ENCODE measurements around the gene RUNX2.
"Not testable (repeated sequence)": the region's sequence is repeated elsewhere in the genome, so short reads cannot be mapped to it uniquely, and the experiment has no call there.

RUNX2 gene

DNA sequence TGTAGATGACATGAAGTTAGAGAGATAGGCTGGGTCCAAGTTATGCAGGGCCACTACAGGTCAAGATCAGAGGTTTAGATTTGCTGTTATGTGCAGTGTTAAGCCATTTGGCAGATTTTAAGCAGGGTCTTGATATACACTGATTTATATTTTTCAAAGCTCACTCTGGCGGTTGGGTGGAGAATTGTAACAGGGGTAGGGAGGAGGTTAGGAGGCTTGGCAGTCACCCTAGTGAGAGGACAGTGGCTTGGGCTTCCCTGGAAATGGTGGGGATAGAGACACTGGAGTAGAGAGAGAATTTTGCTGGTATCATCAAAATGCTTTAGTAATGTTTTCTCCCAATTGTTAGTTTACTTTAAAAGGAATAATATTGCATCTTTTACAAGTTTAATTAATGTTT is 199.1 kb downstream of the RUNX2 start:
- DNase-seq = no peak

DNA sequence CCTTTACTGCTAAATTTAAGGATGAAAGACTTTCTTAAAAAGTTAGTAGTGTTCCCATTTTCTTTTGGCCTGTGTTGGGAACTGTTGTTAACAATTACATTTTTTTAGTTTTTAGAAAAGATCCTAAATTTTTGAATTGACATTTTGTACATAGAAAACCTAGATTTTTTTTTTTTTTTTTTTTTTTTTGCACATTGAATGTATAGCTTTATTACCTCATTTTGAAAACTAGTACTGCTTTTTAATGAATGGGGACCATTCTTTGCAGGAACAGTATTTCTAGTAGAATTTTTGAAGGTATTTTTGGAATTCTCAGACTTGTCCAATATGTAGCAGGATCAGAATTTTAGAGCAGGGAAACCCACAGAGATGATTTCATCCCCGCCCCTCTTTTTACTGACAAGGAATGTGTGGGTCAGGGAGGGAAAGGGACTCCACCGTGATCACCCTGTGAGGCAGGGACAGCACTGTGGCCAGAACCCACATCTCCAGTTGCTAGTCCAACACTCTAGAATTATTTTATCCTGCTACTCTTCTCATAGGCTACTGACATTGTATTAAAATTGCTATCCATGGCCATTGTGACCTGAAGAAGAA is 204.0 kb downstream of the RUNX2 start:
- DNase-seq = peak; percentile 29

DNA sequence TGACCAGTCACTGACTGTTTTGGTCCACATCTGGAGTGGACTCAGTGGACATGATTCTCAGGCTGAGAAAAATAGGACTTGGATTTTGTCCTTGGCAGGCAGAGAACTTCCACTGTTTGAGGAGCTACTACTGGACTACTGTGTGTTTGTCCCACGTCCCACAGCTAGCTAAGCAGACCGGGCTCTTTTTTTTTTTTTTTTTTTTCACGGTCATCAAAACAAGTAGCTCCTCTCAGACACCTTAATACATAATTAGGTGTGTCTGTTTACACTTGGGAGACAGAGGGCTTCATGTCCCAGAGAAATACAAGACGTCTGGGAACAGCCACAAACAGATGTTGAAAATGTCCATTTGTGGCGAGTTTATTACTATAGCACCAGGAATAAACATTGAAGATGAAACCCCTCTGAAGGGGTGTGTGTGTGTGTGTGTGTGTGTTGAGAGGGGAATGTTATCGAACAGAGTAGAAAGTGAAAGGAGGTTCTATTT is 204.6 kb downstream of the RUNX2 start:
- DNase-seq = peak; percentile 44

DNA sequence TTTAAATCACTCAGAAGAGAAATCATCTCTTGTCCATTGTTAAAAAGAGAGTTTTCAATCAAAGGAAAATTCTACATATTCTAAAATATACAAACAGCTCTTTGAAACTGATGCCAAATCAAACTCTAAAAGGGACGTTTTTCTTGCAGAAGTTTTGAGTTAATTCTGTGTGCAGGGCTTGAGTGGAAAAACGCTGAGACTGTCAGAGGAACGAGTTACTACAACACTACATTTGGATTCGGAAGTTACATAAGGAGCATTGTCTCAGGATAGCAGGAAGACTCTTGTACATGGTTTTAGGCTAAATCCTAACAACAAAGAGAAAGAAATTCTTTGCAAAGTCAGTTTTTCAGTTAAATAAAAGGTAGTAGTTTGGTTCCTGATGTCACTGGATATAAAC is 205.3 kb downstream of the RUNX2 start:
- DNase-seq = no peak

DNA sequence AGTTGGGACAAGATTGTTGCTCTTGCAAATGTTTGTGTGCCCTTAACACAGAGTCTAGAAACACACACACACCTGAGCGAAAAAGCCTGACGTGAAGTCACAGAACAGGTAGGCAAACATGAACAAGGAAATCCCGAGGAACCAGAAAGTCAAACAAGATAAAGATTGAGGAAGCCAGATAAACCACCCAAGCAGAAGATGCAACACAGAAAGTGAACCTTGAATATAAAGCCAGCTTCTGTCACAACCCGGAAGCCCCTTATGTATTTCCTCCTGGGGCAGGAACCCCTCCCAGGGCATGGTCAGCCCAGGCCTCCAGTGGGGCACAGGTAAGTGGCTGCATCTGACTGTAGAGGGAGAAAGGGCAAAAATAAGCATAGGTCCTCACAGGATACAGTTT is 207.8 kb downstream of the RUNX2 start:
- DNase-seq = no peak

DNA sequence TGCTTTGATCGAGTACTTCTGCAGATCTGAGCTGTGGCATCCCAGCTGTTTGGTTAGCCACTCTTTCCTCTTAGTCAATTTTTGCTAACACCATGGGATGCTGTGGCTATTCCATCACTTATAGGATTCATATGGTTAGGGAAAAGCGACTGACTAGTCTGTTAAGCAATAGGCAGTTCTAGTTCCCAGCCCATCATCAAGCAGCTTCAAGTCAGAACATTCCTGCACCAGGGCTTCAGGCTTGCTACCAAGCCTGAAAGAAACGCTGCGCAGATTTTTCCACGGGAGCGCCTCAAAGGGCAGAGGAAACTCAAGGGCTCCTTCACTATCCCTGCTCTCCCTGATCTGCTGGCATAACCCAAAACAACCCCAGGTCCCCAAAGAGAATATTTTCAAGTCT is 209.4 kb downstream of the RUNX2 start:
- peak; percentile 70 for DNase-seq

DNA sequence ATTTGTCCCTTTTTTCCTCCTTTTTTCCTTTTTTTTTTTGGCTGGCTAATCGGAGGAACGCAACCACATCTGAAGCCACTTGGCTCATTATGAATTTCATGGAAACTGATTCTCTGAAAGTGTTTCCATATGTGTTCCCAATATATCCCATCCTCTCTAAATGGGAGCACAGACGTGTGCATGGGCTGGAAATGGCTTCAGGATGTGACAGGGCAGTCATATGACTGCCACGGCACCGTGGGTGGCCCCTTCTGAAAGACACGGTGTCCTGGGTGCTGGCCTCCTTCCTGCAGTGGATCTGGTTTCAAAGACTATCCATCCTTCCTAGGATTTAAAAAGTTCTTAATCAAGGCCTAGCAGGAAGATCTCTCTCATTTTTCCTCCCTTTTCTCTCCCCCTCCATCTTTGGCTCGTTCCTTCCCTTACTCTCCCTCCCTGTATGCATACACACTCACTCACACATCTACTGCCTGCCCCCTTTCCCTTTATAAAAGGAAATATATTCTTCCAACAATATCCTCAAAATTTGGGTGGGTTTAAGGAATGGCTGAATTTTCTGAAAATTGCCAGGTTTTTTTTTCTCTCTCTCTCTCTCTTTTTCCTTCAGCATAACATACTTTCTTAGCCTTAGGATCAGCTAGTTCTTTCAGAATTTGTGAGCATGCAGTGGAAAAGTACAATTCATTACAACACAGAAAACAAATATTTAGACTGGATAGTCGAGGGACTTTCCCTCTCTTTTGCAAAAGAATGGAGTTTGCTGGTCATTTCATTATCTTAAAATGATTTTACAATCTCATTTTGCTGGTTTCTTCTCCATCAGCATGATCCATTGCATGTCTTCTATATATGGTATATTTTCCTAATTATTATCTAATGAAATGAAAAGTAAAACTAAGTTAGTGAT is 210.8 kb downstream of the RUNX2 start:
- peak; percentile 74 for DNase-seq

DNA sequence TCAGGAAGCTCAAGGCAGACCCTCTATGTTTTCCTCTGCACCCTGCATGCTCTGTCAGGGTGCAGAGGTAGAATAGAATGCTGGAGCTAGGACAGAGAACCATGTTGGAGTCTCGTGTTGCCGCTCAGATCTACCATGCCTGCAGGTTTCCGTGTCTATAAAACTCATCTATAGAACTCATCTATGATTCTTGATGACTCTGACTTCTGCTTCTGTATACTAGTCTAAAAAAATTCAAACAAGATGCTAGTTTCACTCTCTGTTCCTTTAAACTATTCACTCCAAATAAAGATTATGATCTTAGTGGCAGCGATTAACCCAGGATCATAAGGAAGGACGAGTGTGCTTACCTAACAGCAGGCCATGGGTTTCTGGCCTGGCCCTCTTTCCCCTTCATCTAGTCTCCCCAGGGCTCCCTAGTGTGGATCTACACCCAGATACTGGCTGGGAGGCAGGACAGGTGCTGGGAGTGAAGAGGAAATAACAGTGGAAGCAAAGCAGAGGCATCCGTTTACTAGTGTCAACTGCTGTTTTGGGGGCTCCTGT is 212.3 kb downstream of the RUNX2 start:
- DNase-seq = no peak

DNA sequence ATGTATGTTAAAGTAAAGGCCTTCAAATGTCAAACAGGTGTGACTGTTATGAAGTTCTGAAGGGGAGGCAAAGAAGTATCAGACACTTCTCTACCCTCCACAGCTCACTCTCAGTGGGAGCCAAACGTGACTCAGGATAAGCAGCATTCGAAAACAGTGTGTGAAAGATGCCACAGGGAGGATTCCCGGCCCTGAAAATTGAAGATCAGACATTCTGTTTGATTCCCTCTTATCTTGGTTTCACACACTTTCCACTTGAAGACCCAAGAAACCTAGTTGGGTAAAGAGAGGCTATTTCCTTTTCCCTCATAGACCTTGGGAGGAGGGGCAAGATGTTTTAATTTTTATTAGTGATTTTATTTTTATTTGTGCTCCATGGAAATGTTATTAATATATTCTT is 213.8 kb downstream of the RUNX2 start:
- no peak for DNase-seq

DNA sequence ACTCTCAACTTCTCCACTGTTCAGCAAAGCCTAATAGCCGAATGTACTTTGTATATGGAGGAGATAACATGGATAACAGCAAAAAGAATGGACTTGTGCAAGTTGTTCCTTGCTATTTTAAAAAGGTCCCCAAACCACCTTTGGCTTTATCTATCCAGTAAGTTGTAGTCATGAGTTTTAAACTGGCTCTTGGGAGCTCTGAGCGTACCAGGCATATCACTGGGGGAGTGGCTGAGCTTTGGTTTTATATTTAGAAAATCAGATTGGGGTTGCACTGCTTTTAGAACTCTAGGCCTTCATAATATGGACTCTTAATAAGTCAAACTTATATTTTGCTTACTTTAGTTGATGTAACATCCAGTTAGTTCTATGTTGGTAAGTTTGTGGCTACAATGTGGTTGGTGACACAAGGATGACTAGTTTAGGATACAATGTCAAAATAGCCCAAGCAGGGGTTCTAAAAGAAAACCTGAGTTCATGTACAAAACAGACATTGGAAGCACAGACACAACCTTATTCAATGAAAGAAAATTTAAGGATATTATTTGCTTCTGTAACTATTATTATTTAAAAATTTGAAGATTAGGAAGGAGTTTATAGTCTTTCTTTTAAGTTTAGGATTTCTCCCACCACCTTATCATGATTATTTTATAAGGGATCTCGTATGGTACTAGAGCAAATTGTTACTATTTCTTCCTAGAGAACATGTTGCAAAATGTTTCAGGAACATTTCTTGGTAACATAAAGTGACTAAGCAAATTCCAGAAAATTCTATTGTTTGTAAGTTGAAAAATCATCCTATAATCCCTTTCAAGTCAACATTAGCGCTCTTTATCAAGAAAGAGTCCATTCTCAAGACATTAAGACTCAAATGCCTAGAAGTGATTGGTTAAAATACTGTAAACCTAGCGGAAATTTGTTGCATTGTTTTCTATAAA is 215.4 kb downstream of the RUNX2 start:
- peak; percentile 65 for DNase-seq

DNA sequence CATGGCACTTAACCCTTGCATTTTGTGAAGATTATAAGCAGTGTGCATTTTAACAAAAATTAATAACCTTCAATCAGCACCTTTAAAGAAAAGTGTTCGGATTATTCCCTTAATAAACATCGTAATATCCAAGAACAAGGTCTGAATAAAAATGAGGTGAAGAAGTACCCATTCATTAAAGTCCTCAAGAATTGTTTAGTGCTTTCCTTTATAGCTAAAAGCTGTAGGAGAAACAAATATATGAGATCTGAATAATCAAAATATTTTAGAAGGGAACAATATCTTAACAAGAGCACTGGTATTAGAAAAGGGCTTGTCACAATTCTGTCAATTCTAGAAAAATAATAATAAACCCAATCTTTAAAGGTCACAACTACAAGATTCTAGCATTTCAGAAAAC is 217.3 kb downstream of the RUNX2 start:
- no peak for DNase-seq

DNA sequence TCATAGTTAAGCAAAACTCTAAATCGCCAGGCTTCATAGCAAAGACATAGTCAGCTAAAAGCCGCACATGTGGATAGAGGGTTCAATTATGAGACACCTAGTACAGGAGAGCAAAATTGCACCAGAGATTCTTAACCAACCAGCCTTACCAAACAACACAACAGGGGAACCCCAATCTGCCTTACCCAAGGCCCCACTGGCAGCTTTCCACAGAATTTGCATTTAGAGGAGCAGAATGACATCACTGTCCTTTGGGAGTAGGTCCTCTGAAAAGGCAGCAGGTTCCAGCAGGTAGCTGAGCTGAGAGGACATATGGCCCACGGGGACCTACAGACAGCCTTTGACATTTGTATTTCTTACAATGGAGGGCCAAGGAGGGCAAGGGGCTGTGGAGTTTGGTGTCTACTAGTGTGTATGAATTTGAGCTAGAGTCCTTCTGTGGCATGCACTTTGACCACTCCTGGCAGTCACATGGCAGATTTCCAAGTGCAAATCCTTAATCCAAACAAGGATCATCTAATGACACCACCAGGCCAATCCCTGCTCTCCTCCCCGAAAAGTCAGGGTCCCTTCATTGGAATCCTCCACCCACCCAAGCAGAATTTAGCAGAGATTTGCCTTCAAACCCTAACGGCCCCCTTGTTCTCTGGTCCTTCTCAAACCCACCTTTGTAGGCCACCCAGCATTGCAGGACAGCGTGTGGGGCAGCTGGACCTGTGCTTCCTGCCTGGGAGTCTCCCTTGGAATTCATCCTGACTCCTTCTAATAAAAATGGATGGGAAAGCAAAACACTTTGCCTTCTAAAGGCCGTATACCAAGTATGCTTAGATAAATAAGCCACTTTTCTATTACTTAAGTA is 220.8 kb downstream of the RUNX2 start:
- DNase-seq = no peak

DNA sequence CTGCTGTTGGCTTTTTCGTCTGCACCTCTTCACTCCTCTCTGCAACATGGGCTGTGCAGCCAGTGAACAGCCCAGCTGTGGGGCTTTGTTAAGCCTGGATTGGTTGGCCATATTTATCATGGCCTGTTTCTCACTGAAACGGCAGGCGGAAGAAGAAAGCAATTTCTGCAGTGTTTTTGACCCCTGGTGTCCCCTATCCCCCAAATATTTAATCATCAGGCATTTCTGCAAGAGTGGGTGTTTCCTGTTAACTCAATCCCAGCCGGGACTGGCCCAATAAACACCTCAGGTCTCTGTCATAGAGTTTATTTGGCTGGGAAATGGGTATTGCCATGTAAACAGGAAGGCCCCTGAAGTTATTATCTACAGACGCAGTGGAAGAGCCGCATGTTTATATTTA is 224.4 kb downstream of the RUNX2 start:
- DNase-seq = no peak

DNA sequence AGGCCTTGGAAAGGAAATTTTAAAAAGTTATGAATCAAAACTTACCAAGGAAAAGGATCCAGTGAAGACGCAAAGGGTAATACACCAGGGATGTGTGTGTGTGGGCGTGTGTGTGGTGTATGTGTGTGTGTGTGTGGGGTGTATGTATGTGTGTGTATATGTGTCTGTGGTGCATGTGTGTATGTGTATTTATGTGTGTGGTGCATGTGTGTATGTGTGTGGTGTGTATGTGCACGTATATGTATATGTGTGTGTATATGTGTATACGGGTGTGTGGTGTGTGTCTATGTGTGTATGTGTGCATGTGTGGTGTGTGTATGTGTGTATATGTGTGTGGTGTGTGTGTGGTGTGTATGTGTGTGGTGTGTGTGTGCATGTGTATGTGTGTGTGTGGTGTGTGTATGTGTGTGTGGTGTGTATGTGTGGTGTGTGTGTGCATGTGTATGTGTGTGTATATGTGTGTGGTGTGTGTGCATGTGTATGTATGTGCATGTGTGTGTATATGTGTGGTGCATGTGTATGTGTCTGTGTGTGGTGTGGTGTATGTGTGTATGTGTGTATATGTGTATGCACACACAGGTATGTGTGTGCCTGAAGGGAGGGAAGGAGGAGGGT is 225.7 kb downstream of the RUNX2 start:
- DNase-seq = no peak

DNA sequence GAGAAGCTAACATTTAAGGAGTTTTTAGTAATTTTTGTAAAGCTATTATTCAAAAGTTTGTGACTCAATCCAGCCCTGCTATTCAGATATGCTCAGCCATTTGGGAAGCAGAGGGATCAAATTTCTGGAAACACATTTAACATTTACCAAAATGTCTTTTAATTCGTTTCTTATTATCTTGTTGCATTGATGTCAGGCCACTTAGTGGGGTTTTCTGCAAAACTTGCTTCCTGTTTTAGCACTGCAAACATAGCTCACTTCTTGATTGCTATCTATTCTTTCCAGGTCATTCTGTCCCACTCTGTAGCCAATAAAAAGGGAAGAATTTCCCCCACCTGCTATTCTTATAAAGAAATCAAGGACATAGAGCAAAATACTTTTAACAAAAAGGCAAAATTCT is 226.5 kb downstream of the RUNX2 start:
- DNase-seq = no peak

DNA sequence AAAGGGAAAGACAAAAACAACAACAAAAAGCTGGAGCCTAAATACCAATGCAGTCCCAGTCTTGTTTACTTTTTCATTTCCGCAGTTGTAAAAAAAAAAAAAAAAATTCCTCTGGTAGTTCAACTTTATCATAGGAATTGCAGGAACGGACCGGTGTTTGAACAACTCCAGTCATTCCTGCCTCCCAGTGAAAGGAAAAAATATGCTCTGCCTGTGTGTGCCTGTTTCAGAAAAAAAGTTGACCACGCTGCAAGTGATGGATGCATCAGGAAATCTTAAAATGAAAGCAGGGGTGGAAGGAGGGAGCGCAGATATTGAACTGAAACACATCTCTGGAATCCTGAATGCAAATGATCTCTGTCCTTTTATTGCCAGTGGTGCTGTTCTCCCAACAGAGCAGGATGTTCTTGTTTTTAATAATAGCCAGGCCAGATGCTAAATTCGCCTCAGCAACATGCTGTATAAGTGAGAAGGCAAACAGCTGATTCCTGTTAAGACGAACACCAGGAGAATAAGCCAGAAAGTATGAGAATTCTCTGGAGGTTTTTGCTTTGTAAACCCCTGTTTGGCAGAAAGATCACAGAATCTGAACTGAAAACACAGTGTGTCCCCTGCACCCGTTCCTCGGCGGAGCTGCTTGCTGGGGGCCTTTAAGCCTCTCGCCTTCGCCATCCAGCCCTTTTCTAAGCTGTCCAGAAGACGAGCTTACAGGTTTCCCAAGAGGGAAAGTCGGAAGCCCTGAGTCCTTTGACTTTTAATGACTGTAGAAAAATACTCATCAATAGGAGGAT is 228.0 kb downstream of the RUNX2 start:
- DNase-seq = peak; percentile 82

DNA sequence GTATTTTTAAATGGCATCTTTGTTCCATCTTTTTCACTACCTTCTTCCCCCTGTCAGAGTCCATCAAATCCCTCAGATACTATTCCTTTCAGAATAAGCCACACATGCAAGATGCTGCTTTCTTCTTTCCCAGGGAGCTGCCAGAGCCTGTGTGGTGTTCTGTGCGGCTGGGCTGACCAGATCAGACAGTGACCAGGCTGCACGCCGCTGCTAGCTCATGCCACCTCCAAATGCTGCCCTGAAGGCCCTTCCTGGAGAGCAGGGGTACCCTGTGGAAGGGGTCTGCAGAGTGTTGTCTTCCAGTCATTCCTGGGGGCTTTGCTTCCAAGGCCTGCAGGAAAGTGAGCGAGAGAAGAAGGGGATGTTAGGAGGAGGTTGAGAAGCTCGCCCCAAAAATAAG is 228.7 kb downstream of the RUNX2 start:
- DNase-seq = no peak

DNA sequence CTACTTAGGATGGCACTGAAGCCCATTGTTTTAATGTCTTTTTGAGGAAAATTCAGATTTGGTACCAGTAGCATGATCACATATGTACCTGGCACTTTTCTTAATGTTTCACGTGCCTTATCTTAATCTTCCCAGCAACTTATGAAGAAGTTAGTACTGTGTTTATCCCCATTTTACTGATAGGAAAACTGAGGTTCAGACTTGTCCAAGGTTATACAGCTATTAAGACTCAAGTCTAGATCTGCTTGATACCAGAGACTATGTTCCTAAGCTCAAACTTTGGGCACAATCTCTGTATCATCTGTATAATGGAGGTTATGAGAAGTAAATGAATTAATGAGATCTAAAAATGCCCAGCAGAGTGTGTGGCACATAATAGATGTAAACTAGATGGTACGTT is 229.3 kb downstream of the RUNX2 start:
- DNase-seq = no peak

DNA sequence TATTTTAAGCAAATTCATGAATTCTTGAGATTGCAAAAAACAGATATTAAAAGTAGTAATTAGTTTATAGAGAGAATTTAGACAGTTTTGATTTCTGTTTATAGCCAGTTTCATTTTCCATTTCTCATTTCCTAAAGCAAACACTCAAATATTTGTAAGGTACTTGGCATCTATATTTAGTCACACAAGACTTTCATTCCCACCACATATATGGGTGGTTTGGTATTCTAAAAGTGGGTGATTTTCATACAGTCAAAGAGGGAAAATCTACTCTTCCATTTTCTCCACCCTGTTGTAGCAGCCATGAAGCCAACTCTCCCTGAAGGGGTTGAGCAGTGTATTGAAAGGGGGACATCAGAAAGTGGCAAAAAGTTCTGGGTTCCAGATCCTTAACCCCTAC is 230.7 kb downstream of the RUNX2 start:
- no peak for DNase-seq

DNA sequence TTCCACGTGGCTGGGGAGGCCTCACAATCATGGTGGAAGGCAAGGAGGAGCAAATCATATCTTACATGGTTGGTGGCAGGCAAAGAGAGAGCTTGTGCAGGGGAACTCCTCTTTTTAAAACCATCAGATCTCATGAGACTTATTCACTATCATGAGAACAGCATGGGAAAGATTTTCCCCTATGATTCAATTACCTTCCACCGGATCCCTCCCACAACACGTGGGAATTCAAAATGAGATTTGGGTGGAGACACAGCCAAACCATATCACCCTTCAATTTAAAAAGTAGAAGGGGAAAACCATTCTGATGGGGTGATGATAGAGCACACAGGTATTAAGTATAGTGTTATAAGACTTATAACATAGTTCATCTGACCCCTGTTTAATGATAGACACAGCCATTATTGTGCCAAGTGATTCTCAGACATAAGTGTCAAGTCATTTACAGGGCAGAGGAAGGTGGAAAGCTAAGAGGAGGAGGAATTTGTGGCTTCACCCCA is 232.2 kb downstream of the RUNX2 start:
- DNase-seq = not testable (repeated sequence)

All from fibroblast of skin of abdomen (primary cell).